Inferior parietal cortex (tissue), 1 donor: ENCODE measurements around the gene KHNYN.
A peak's percentile ranks its signal among the peaks of the same experiment; 100 is the strongest.

Source experiments
- DNase-seq: peaks from one replicate; pipeline ENCODE4 v3.0.0-alpha.2; 2016; ENCODE audit errors: extremely low spot score

The KHNYN gene

GRCh38 chr14:24401810-24402702 lies 27.7 kb upstream of the KHNYN start:
- DNase-seq, result no peak

GRCh38 chr14:24403294-24403998 lies 26.3 kb upstream of the KHNYN start:
- DNase-seq, result no peak

GRCh38 chr14:24404814-24405213 lies 24.9 kb upstream of the KHNYN start:
- DNase-seq, result no peak

- no peak for DNase-seq
Measured at GRCh38 chr14:24406416-24406815, 23.3 kb upstream of the KHNYN start.

- DNase-seq, result no peak
Measured at GRCh38 chr14:24407608-24408325, 22.0 kb upstream of the KHNYN start.

- DNase-seq, result no peak
Measured at GRCh38 chr14:24408764-24409163, 21.0 kb upstream of the KHNYN start.

GRCh38 chr14:24409192-24409591 lies 20.6 kb upstream of the KHNYN start:
- DNase-seq, result no peak

GRCh38 chr14:24409956-24410355 lies 19.8 kb upstream of the KHNYN start:
- DNase-seq, result no peak

- DNase-seq, result peak; percentile 27
Measured at GRCh38 chr14:24411443-24412389, 18.0 kb upstream of the KHNYN start.

- DNase-seq, result no peak
Measured at GRCh38 chr14:24414077-24414476, 15.7 kb upstream of the KHNYN start.

- no peak for DNase-seq
Measured at GRCh38 chr14:24414732-24415420, 14.9 kb upstream of the KHNYN start.

GRCh38 chr14:24415421-24416253 lies 14.1 kb upstream of the KHNYN start:
- DNase-seq, result no peak

- no peak for DNase-seq
Measured at GRCh38 chr14:24416254-24416931, 13.4 kb upstream of the KHNYN start.

- DNase-seq, result no peak
Measured at GRCh38 chr14:24416932-24417619, 12.7 kb upstream of the KHNYN start.

- no peak for DNase-seq
Measured at GRCh38 chr14:24417832-24418491, 11.8 kb upstream of the KHNYN start.

- DNase-seq, result no peak
Measured at GRCh38 chr14:24418492-24418873, 11.3 kb upstream of the KHNYN start.

- DNase-seq, result no peak
Measured at GRCh38 chr14:24422261-24422660, 7.5 kb upstream of the KHNYN start.
